Upper lobe of left lung (tissue), 4 donors: ENCODE data around the gene SLC25A40.

Source experiments
- CTCF ChIP-seq, 6 experiments: fragments of 450-650 bp in 4 of 6; fragments of 200-600 bp in 2 of 6; sonication (generic) in 2 of 6; IDR thresholded peaks; one replicate each; pipeline ENCODE4 v1.5.1; 2016 to 2019; ENCODE audit warnings: antibody characterized with exemption in 6 of 6
- EP300 ChIP-seq, 4 donors: sonication (generic); formaldehyde crosslinking; IDR thresholded peaks; one replicate each; pipeline ENCODE4 v1.5.1; 2017; ENCODE audit warnings: antibody characterized with exemption in 4 of 4, control low read depth in 2 of 4

GRCh38 chr7:87797395-87797794 is 78.8 kb downstream of the SLC25A40 start:
- TF ChIP-seq CTCF (IDR thresholded peaks at IDR 0.05) (no peak), EP300 (IDR thresholded peaks at IDR 0.05) (no peak)
